CD8-positive, alpha-beta memory T cell (primary cell): ENCODE measurements around the gene CFAP65. TPM values are rescaled to one million over a fixed set of nuclear protein-coding genes. Genes with fewer than 3 reads are reported as not detected.
A peak's percentile ranks its signal among the peaks of the same experiment; 100 is the strongest.

Experiments used
- CTCF ChIA-PET: fragments of 350-600 bp; sonication (Branson Sonifier 250); formaldehyde crosslinking; loops from one replicate; lab custom pipeline; 2021; ENCODE audit warnings: antibody characterized with exemption; lab: Charles Lee
- POLR2A ChIA-PET: fragments of 350-600 bp; sonication (Branson Sonifier 250); formaldehyde crosslinking; loops from one replicate; lab custom pipeline; 2021; ENCODE audit warnings: antibody characterized with exemption; lab: Charles Lee
- DNase-seq, 5 donors: peaks; one replicate each; pipeline versions ENCODE4 v3.0.0 to v3.0.0-alpha.2; 2020 to 2022; ENCODE audit warnings: mixed read lengths in 1 of 5
- H3K27ac ChIP-seq: one replicate; pipeline ENCODE4 v1.7.0; 2013; ENCODE audit warnings: low read depth, mild to moderate bottlenecking, low read length, moderate library complexity
- H3K27me3 ChIP-seq: 2 replicates; pipeline ENCODE4 v1.7.0; 2013; ENCODE audit warnings: low read length, mild to moderate bottlenecking; ENCODE audit not compliant: insufficient read depth, poor library complexity, severe bottlenecking
- H3K36me3 ChIP-seq: 2 replicates; pipeline ENCODE4 v1.7.0; 2013; ENCODE audit warnings: mild to moderate bottlenecking, low read length, moderate library complexity; ENCODE audit not compliant: insufficient read depth
- H3K4me1 ChIP-seq: 2 replicates; pipeline ENCODE4 v1.7.0; 2013; ENCODE audit warnings: mild to moderate bottlenecking, low read length, moderate library complexity; ENCODE audit not compliant: insufficient read depth
- H3K4me3 ChIP-seq: 2 replicates; pipeline ENCODE4 v1.7.0; 2013; ENCODE audit warnings: mild to moderate bottlenecking, low read length
- H3K9me3 ChIP-seq: 2 replicates; pipeline ENCODE4 v1.7.0; 2013; ENCODE audit warnings: mild to moderate bottlenecking, low read length
- H3K27ac Mint-ChIP-seq, 8 donors: one replicate each; pipeline ENCODE4 v1.8.0; 2020 to 2021; ENCODE audit warnings: mixed read lengths in 8 of 8, mild to moderate bottlenecking in 6 of 8, inconsistent platforms in 3 of 8, moderate library complexity in 3 of 8
- H3K27me3 Mint-ChIP-seq, 2 donors: one replicate each; pipeline ENCODE4 v1.8.0; 2020 to 2021; ENCODE audit warnings: mixed read lengths in 2 of 2, mild to moderate bottlenecking in 1 of 2, moderate library complexity in 1 of 2
- H3K36me3 Mint-ChIP-seq, 3 donors: one replicate each; pipeline ENCODE4 v1.8.0; 2020 to 2021; ENCODE audit warnings: mixed read lengths in 3 of 3, inconsistent platforms in 1 of 3, mild to moderate bottlenecking in 1 of 3
- H3K4me1 Mint-ChIP-seq, 3 donors: one replicate each; pipeline ENCODE4 v1.8.0; 2020 to 2021; ENCODE audit warnings: mixed read lengths in 3 of 3, inconsistent platforms in 1 of 3, mild to moderate bottlenecking in 1 of 3
- H3K4me3 Mint-ChIP-seq, 7 donors: one replicate each; pipeline ENCODE4 v1.8.0; 2020 to 2021; ENCODE audit warnings: mixed read lengths in 7 of 7, mild to moderate bottlenecking in 6 of 7, moderate library complexity in 4 of 7, inconsistent platforms in 2 of 7
- H3K9me3 Mint-ChIP-seq, 5 donors: one replicate each; pipeline ENCODE4 v1.8.0; 2020 to 2022; ENCODE audit warnings: mixed read lengths in 5 of 5, mild to moderate bottlenecking in 3 of 5, moderate library complexity in 2 of 5, inconsistent platforms in 1 of 5
- polyA plus RNA-seq: library from polyadenylated mRNA; unstranded; fragments of 300-500 nt; fragmentation: Illumina TruSeq; gene quantifications from one replicate; pipeline ENCODE4 v1.2.3, GENCODE V29; 2021
- total RNA-seq, 2 experiments: library from RNA; stranded (reverse); gene quantifications; one replicate each; pipeline ENCODE4 v1.2.3, GENCODE V29; 2021

The CFAP65 gene
- total and polyA plus RNA-seq, 3 experiments from 2014 or later: not detected

DNA sequence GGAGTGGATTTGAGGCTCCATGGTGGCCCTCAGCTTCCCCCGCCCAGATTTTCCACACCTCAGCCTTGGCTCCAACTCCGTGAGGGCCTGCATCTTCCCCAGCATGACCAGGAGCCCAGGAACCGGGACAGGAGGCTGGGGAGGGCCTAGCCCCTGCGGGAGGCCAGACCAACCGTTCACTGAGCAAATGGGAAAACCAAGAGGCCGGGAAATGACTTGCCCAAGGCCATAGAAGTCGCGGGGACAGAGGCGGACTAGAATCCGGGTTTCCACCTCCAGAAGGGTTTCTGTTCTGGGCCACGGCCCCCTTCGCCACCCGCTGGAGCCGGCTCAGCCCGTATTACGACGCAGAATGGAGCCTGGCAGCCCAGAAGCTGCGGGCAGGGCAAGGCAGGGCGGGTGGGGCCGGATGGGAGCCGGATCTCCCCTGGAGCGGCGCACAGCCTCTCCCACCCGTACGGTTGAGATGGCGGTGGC, 40.2 kb downstream of the CFAP65 start:
- no peaks in the 10 kb centered on the region for H3K9me3 Mint-ChIP-seq
- POLR2A ChIA-PET: interaction anchor here (1.1 kb wide), 1 partner anchor 8 kb away, joined by 3 read pairs; no protein-coding TSS in a partner anchor

DNA sequence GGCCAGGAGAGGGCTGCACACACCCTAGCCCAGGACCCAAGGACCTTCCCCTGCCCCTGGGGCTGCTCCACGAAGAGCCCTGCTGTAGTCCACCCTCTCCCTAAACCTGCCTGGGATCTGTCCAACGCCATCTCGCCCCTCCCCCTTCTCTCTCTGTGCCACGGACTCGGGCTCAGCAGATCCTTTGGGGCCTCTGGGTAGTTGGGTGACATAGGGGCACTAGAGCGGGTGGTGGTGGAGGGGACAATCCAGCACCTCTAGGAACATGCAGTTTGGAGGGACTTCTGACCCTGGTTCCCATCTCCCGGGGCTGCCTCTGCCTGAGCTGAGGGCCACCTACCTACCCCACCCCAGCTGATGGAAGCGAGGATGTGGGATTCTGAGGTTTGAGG, 40.8 kb downstream of the CFAP65 start:
- H3K27me3 Mint-ChIP-seq: peaks cover 58 to 74% of the 10 kb centered on the region in 2 donors
- Histone ChIP-seq H3K27ac (no peak overlapping the region), H3K4me1 (peaks cover 23% of the 10 kb centered on the region), H3K27me3 (peaks cover 53% of the 10 kb centered on the region), H3K4me3 (no peak overlapping the region), H3K36me3 (no peaks in the 10 kb centered on the region), H3K9me3 (no peaks in the 10 kb centered on the region)
- H3K9me3 Mint-ChIP-seq: no peaks in the 10 kb centered on the region
- ChIA-PET POLR2A (no interaction called here), CTCF (interaction anchor here (2.0 kb wide), 1 partner anchor 20 kb away, joined by 8 read pairs; no protein-coding TSS in a partner anchor)
- peak overlapping the region in 3 of 7 donors; percentile 28 to 41 (median 40) for H3K4me3 Mint-ChIP-seq
- H3K4me1 Mint-ChIP-seq: peaks cover 8 to 30% (median 18%) of the 10 kb centered on the region in 3 donors
- DNase-seq: no peak
- no peak overlapping the region for H3K27ac Mint-ChIP-seq
- H3K36me3 Mint-ChIP-seq: no peaks in the 10 kb centered on the region

More for the DNA sequence above, 40.2 kb downstream of the CFAP65 start:
- Mint-ChIP-seq H3K27ac (no peak overlapping the region), H3K4me1 (peaks cover 8 to 24% (median 15%) of the 10 kb centered on the region in 3 donors), H3K27me3 (peaks cover 60 to 74% of the 10 kb centered on the region in 2 donors), H3K36me3 (peaks cover 0 to 1% (median 0%) of the 10 kb centered on the region in 3 donors), H3K4me3 (peak overlapping the region in 3 of 7 donors; percentile 28 to 41 (median 40))
- H3K4me1 ChIP-seq: peaks cover 19% of the 10 kb centered on the region
- no peak overlapping the region for H3K4me3 ChIP-seq
- peaks cover 51% of the 10 kb centered on the region for H3K27me3 ChIP-seq
- no peaks in the 10 kb centered on the region for H3K36me3 ChIP-seq
- CTCF ChIA-PET: interaction anchor here (2.0 to 2.3 kb wide), 2 partner anchors 21 to 29 kb away, joined by 8 to 9 read pairs; no protein-coding TSS in a partner anchor
- H3K9me3 ChIP-seq: no peaks in the 10 kb centered on the region
- H3K27ac ChIP-seq: no peak overlapping the region
- DNase-seq: no peak

DNA sequence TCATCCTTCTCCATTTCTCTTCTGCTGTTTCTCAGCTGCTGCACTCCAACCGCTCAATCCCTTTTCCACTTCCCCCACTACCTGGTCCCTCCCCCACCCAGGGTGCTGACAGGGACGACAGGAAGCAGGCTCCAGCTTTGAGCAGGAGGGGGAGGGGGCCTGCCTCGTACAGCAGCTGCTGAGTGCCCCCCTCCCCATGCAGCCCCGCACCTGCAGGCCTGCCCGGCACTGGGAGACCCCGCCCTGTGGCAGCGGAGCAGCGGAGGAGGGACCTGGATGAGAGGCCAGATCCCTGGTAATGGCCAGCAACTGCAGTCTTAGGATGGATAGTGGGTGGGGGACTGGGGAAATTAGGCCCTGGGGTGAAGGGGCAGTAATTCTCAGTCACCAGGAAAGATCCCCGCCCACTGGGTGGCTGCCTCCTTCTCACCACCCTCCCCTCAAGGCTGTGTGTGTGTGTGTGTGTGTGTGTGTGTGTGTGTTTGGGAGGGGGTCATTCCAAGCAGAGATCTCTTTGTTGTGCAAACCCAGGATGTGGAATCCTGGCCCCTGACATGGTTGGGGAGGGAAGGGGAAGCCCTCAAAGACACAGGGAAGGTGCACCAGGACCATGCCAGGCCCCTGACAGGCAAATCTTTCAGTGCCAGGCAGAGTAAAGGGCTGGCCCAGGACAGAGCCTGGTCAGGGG, 41.3 kb downstream of the CFAP65 start:
- H3K27me3 ChIP-seq: peaks cover 56% of the 10 kb centered on the region
- no peak for DNase-seq
- peaks cover 8 to 34% (median 22%) of the 10 kb centered on the region in 3 donors for H3K4me1 Mint-ChIP-seq
- peaks cover 23% of the 10 kb centered on the region for H3K4me1 ChIP-seq
- H3K27ac ChIP-seq: no peak overlapping the region
- H3K27me3 Mint-ChIP-seq: peaks cover 59 to 74% of the 10 kb centered on the region in 2 donors
- H3K9me3 ChIP-seq: no peaks in the 10 kb centered on the region
- no peak overlapping the region for H3K4me3 Mint-ChIP-seq
- H3K4me3 ChIP-seq: no peak overlapping the region
- H3K36me3 Mint-ChIP-seq: no peaks in the 10 kb centered on the region
- H3K9me3 Mint-ChIP-seq: no peaks in the 10 kb centered on the region
- H3K27ac Mint-ChIP-seq: no peak overlapping the region
- H3K36me3 ChIP-seq: no peaks in the 10 kb centered on the region
- ChIA-PET POLR2A (no interaction called here), CTCF (no interaction called here)

DNA sequence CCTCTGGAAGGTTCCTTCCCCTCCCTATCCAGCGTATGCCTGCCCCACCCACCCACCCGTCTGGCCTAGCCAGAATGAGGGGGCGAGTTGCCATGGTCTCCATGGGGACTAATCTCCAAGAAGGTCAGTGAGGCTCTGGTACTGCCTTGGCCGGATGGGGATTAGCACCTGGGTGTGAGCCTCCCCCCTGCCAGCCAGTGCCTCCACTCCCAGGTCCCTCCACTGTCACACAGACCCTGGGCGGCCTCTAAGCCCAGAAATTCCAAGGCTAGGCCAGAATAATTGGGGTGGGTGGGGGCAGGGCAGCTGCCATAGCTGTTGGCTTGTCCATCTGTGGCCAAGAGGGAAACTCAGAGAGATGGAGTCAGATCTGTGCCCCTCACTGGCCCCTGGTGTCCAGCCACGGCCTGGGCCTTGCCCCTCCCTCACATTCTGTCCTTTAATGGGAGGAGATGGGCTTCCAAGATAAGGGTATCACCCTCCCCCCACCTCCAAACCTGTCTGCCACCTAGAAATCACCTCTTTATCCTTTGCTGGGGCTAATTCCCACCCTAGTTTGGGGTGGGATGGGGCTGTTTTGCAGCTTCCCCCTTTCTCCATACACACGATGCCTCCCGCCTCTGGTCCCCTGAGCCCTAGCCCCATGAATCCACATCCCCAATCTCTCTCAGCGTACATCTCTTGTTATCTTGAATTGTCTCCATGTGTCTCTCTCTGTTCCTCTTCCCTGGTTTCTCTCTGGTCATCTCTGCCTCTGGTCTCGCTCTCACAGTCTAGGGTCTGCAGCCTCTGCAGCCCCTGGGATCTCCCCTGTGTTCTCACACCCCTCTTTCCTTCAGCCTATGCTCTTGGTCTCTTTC, 42.1 kb downstream of the CFAP65 start:
- no peaks in the 10 kb centered on the region for H3K36me3 Mint-ChIP-seq
- H3K4me1 ChIP-seq: peaks cover 23% of the 10 kb centered on the region

DNA sequence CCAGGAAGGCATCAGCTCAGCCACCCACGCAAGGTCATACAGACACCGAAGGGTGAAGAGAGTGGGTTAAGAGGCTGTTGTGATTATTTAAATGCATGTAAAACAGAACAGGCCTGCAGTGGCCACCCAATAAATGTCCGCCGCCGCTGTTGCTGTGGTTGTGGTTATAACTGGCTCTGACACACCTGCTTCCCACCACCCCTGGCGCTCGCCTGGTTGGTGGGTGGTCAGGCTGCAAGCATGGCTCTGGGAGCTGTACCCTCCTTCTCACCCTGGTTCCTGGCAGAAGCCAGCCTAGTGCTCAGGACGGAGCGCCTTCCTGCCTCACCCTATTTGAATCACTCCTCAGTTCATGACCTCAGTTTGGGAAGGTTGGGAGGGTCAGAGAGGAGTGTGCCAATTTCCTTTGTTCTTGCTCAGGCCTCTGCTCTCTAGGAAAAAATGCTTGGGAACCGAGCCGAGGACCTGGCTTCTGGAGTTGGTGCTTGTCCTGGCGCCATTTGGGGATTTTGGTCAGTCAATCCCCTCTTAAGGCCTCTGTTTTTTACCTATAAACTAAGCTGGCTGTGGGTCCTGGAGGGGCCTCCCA, 42.8 kb downstream of the CFAP65 start:
- peaks cover 28% of the 10 kb centered on the region for H3K4me1 ChIP-seq
- CTCF ChIA-PET: interaction anchor here (1.5 kb wide), 1 partner anchor 18 kb away, joined by 4 read pairs; no protein-coding TSS in a partner anchor
- H3K36me3 Mint-ChIP-seq: no peaks in the 10 kb centered on the region
- no peak overlapping the region for H3K27ac ChIP-seq
- no peak overlapping the region for H3K4me3 ChIP-seq
- H3K27me3 Mint-ChIP-seq: peaks cover 57 to 73% of the 10 kb centered on the region in 2 donors
- peaks cover 51% of the 10 kb centered on the region for H3K27me3 ChIP-seq
- H3K9me3 Mint-ChIP-seq: no peaks in the 10 kb centered on the region
- no peak overlapping the region for H3K4me3 Mint-ChIP-seq
- no peaks in the 10 kb centered on the region for H3K9me3 ChIP-seq
- H3K36me3 ChIP-seq: no peaks in the 10 kb centered on the region
- no peak for DNase-seq
- POLR2A ChIA-PET: no interaction called here
- H3K4me1 Mint-ChIP-seq: peaks cover 8 to 38% (median 16%) of the 10 kb centered on the region in 3 donors
- no peak overlapping the region for H3K27ac Mint-ChIP-seq

More for the DNA sequence above, 42.1 kb downstream of the CFAP65 start:
- Histone ChIP-seq H3K27ac (no peak overlapping the region), H3K27me3 (peaks cover 56% of the 10 kb centered on the region), H3K4me3 (no peak overlapping the region), H3K9me3 (no peaks in the 10 kb centered on the region), H3K36me3 (no peaks in the 10 kb centered on the region)
- no peak for DNase-seq
- ChIA-PET CTCF (interaction anchor here (1.5 kb wide), 1 partner anchor 19 kb away, joined by 4 read pairs; no protein-coding TSS in a partner anchor), POLR2A (no interaction called here)
- Mint-ChIP-seq H3K4me3 (no peak overlapping the region), H3K27me3 (peaks cover 60 to 73% of the 10 kb centered on the region in 2 donors), H3K9me3 (no peaks in the 10 kb centered on the region), H3K27ac (no peak overlapping the region), H3K4me1 (peaks cover 8 to 34% (median 22%) of the 10 kb centered on the region in 3 donors)

DNA sequence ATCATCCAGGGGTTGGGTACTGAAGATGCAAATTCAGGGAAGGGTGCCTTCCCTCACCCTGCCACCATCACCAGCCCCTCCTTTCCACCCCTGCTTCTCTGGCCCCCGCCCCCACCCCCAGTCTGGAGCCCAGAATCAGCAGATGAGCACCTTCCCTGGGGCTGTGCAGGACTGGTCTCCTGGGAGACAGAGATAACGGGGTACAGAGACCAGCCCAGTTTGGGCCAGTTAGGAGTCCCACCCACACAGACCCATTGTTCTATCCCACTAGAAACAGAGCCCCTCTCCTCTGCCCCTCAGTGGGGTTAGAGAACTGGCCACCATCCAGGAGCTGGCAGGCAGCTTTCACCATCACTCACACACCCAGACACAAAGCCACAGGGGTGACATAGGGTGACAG, 43.6 kb downstream of the CFAP65 start:
- Mint-ChIP-seq H3K4me1 (peaks cover 4 to 33% (median 10%) of the 10 kb centered on the region in 3 donors), H3K27me3 (peaks cover 53 to 69% of the 10 kb centered on the region in 2 donors), H3K4me3 (no peak overlapping the region), H3K27ac (peak overlapping the region in 2 of 8 donors; percentile 19 to 31), H3K9me3 (no peaks in the 10 kb centered on the region), H3K36me3 (no peaks in the 10 kb centered on the region)
- Histone ChIP-seq H3K9me3 (no peaks in the 10 kb centered on the region), H3K27me3 (peaks cover 44% of the 10 kb centered on the region), H3K4me1 (peaks cover 22% of the 10 kb centered on the region), H3K36me3 (no peaks in the 10 kb centered on the region), H3K4me3 (no peak overlapping the region), H3K27ac (no peak overlapping the region)
- POLR2A ChIA-PET: no interaction called here
- CTCF ChIA-PET: interaction anchor here (1.5 kb wide), 1 partner anchor 18 kb away, joined by 4 read pairs; no protein-coding TSS in a partner anchor
- no peak for DNase-seq

DNA sequence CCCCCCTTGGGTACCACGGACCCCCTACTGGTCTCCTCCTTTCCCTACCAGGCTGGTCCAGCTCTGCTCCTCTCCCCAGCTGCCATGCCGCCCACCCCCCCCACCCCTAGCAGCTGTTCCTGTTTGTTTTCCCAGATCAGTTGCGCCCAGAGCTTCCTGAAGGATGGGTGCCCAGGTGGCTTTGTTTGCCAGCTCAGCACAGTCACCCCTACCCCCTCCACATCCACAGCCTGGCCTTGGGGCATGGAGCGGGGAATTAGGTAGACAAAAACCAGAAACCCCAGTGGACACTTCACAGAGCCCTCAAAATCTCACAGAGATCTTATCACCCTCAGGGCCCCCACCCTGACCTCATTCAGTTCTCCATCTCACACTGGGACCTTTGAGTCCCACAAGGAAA, 44.4 kb downstream of the CFAP65 start:
- Histone ChIP-seq H3K27me3 (peaks cover 44% of the 10 kb centered on the region), H3K9me3 (no peaks in the 10 kb centered on the region), H3K36me3 (no peaks in the 10 kb centered on the region), H3K4me1 (peaks cover 14% of the 10 kb centered on the region), H3K27ac (no peak overlapping the region), H3K4me3 (no peak overlapping the region)
- Mint-ChIP-seq H3K9me3 (no peaks in the 10 kb centered on the region), H3K27me3 (peaks cover 58 to 72% of the 10 kb centered on the region in 2 donors), H3K36me3 (no peaks in the 10 kb centered on the region), H3K4me1 (peaks cover 2 to 26% (median 7%) of the 10 kb centered on the region in 3 donors), H3K27ac (no peak overlapping the region), H3K4me3 (peak overlapping the region in 1 of 7 donors; percentile 18)
- no peak for DNase-seq
- POLR2A ChIA-PET: no interaction called here
- CTCF ChIA-PET: interaction anchor here (1.2 to 3.9 kb wide), 3 partner anchors 16 to 298 kb away, joined by 5 to 28 read pairs (median 5); no protein-coding TSS in a partner anchor
